HepG2 (cell line): Measurements from ENCODE around the gene METAP1. TPM values are rescaled to one million over a fixed set of nuclear protein-coding genes. Genes with fewer than 3 reads are reported as not detected.

Source experiments
- ATAC-seq: fragments of 200-7000 bp; cut with Tn5 transposase; 3 replicates; pipeline ENCODE4 v1.9.1; 2020; ENCODE audit warnings: mild to moderate bottlenecking, moderate library complexity
- BruUV-seq: library from RNA; stranded (reverse); fragments of 400-500 nt; replicated peaks from 2 replicates; lab custom pipeline; 2021; lab: Mats Ljungman, UMichigan
- CTCF ChIA-PET: fragments of 300-600 bp; formaldehyde crosslinking; extraction: SDS; loops from one replicate; lab custom pipeline; 2021; ENCODE audit warnings: low total read pairs, inconsistent platforms, low intra/inter-chr PET ratio; lab: Yijun Ruan, JAX
- POLR2A ChIA-PET: fragments of 350-600 bp; sonication (Branson Sonifier 250); formaldehyde crosslinking; loops from one replicate; lab custom pipeline; 2020; ENCODE audit warnings: antibody characterized with exemption, inconsistent platforms; lab: Yijun Ruan, JAX
- DNase-seq: peaks from one replicate; pipeline ENCODE4 v3.0.0-alpha.2; 2015; ENCODE audit warnings: low spot score
- FAIRE-seq: peaks from 3 replicates; lab custom pipeline; 2011; peaks lifted over from hg19 to GRCh38; lab: Jason Lieb, UNC
- H2AFZ ChIP-seq: one replicate; pipeline ENCODE4 v1.6.1; 2011; ENCODE audit warnings: low read length, inconsistent platforms
- H3K27ac ChIP-seq: fragments of 300-600 bp; 3 replicates; pipeline ENCODE4 v1.8.0; 2011; ENCODE audit warnings: mixed run types, mild to moderate bottlenecking, mixed read lengths, low read length, inconsistent platforms; ENCODE audit not compliant: insufficient read depth; ENCODE audit errors: extremely low read length
- H3K27me3 ChIP-seq, 2 experiments: fragments of 200-600 bp in 1 of 2; 2 replicates in 1 of 2; 3 replicates in 1 of 2; pipeline versions ENCODE4 v1.6.0 to v1.8.0; 2011; ENCODE audit warnings: low read length in 2 of 2, mild to moderate bottlenecking in 2 of 2, moderate library complexity in 2 of 2, inconsistent platforms in 1 of 2; ENCODE audit not compliant: insufficient read depth in 2 of 2, control insufficient read depth in 1 of 2
- H3K36me3 ChIP-seq, 2 experiments: fragments of 200-600 bp in 1 of 2; replicated peaks in 1 of 2; 2 replicates in 1 of 2; 3 replicates in 1 of 2; pipeline versions ENCODE4 v1.5.1 to v1.8.0; 2011; ENCODE audit warnings: low read length in 2 of 2, inconsistent platforms in 1 of 2; ENCODE audit not compliant: insufficient read depth in 2 of 2, control insufficient read depth in 1 of 2
- H3K4me1 ChIP-seq: 2 replicates; pipeline ENCODE4 v1.5.1; 2012; ENCODE audit warnings: low read length, inconsistent platforms; ENCODE audit not compliant: insufficient read depth
- H3K4me2 ChIP-seq: 2 replicates; pipeline ENCODE4 v1.6.0; 2011; ENCODE audit warnings: low read depth, low read length, inconsistent platforms
- H3K4me3 ChIP-seq, 3 experiments: fragments of 200-600 bp in 1 of 3; sonication (generic), shearing (Covaris generic) in 1 of 3; replicated peaks in 1 of 3; 2 replicates each; pipeline ENCODE4 v1.5.1; 2011 to 2016; ENCODE audit warnings: low read length in 3 of 3, inconsistent platforms in 2 of 3, low read depth in 2 of 3, mild to moderate bottlenecking in 2 of 3, control low read depth in 1 of 3, mixed read lengths in 1 of 3; ENCODE audit not compliant: insufficient read depth in 1 of 3
- H3K79me2 ChIP-seq: one replicate; pipeline ENCODE4 v1.6.1; 2011; ENCODE audit warnings: low read length, inconsistent platforms; ENCODE audit not compliant: insufficient read depth
- H3K9ac ChIP-seq: 2 replicates; pipeline ENCODE4 v1.6.0; 2011; ENCODE audit warnings: mild to moderate bottlenecking, low read depth, low read length, inconsistent platforms; ENCODE audit not compliant: insufficient read depth
- H3K9me3 ChIP-seq: 2 replicates; pipeline ENCODE4 v1.5.1; 2012; ENCODE audit warnings: mild to moderate bottlenecking, low read length
- H4K20me1 ChIP-seq: 2 replicates; pipeline ENCODE4 v1.6.0; 2011; ENCODE audit warnings: inconsistent platforms, mild to moderate bottlenecking, low read length, moderate library complexity; ENCODE audit not compliant: insufficient read depth
- EZH2 ChIP-seq: conservative IDR thresholded peaks from 2 replicates; pipeline ENCODE4 v1.6.1; 2012; ENCODE audit warnings: mild to moderate bottlenecking, low read depth, low read length, moderate library complexity
- HIVEP1 ChIP-seq: sonication (generic); formaldehyde crosslinking; IDR thresholded peaks from 2 replicates; pipeline ENCODE4 v1.4.0; 2020; ENCODE audit warnings: mild to moderate bottlenecking, missing genetic modification reagents
- KLF11 ChIP-seq: IDR thresholded peaks from 2 replicates; pipeline ENCODE4 v1.6.1; 2016; ENCODE audit warnings: missing compliant biosample characterization
- KLF9 ChIP-seq: IDR thresholded peaks from 2 replicates; pipeline ENCODE4 v1.6.1; 2016; ENCODE audit warnings: low read depth
- MAFF ChIP-seq: IDR thresholded peaks from 2 replicates; pipeline ENCODE4 v1.6.1; 2011; ENCODE audit warnings: low read depth, low read length, improper control_type of control experiment
- MTA1 ChIP-seq: sonication (generic); formaldehyde crosslinking; IDR thresholded peaks from 2 replicates; pipeline ENCODE4 v1.4.0; 2020; ENCODE audit warnings: missing genetic modification reagents, mild to moderate bottlenecking, borderline replicate concordance
- ONECUT2 ChIP-seq: sonication (generic); formaldehyde crosslinking; IDR thresholded peaks from 2 replicates; pipeline ENCODE4 v1.4.0; 2020; ENCODE audit warnings: missing genetic modification reagents
- SMYD3 ChIP-seq: sonication (generic); formaldehyde crosslinking; IDR thresholded peaks from 2 replicates; pipeline ENCODE4 v1.8.1; 2023; ENCODE audit warnings: mild to moderate bottlenecking, missing genetic modification reagents
- ZFP62 ChIP-seq: sonication (generic); formaldehyde crosslinking; IDR thresholded peaks from 2 replicates; pipeline ENCODE4 v1.4.0; 2020; ENCODE audit warnings: missing genetic modification reagents
- ZNF230 ChIP-seq: sonication (generic); formaldehyde crosslinking; IDR thresholded peaks from 2 replicates; pipeline ENCODE4 v1.4.0; 2020; ENCODE audit warnings: mild to moderate bottlenecking, missing genetic modification reagents
- ZNF335 ChIP-seq: sonication (generic); formaldehyde crosslinking; IDR thresholded peaks from 2 replicates; pipeline ENCODE4 v1.4.0; 2020; ENCODE audit warnings: missing genetic modification reagents
- ZNF703 ChIP-seq: sonication (generic); formaldehyde crosslinking; IDR thresholded peaks from 2 replicates; pipeline ENCODE4 v1.5.1; 2020; ENCODE audit warnings: missing genetic modification reagents, mild to moderate bottlenecking, moderate library complexity, borderline replicate concordance
- ZNF724P ChIP-seq: sonication (generic); formaldehyde crosslinking; IDR thresholded peaks from 2 replicates; pipeline ENCODE4 v1.8.0; 2022; ENCODE audit warnings: missing genetic modification reagents, borderline replicate concordance
- WGBS: methylation state at CpG from one replicate; pipeline ENCODE4 v1.1.6; 2017; ENCODE audit warnings: low lambda C conversion rate; 5-methylcytosine and 5-hydroxymethylcytosine counted together
- in situ Hi-C: cut with HindIII; loops from 2 replicates; pipeline ENCODE4 v1.10.0; 2017; ENCODE audit warnings: low pct_unique_long_range_greater_than_20kb; ENCODE audit not compliant: extremely low pct_ligation_motif_present
- intact Hi-C: fragments of 100-400 bp; cut with micrococcal nuclease; formaldehyde crosslinking; loops from one replicate; pipeline ENCODE4 v1.10.0; 2022; ENCODE audit not compliant: unreplicated experiment
- polyA plus RNA-seq, 8 experiments: library from polyadenylated mRNA; depleted of rRNA in 3 of 8; stranded (reverse) in 7 of 8; unstranded in 1 of 8; fragments of >200 nt; fragmentation: Illumina TruSeq in 4 of 8; extraction: Trizol in 4 of 8; gene quantifications; 2 replicates each; pipeline versions ENCODE4 v1.2.1 to v1.2.3, GENCODE V29; 2011 to 2016; ENCODE audit warnings: low read depth in 4 of 8, missing spikeins in 1 of 8, mixed read lengths in 1 of 8; ENCODE audit not compliant: insufficient read depth in 1 of 8
- total RNA-seq, 5 experiments: library from RNA; depleted of rRNA; stranded (reverse); fragments of >200 nt; fragmentation: Illumina TruSeq; extraction: Trizol; gene quantifications; 2 replicates each; pipeline ENCODE4 v1.2.3, GENCODE V29; 2016; ENCODE audit warnings: low read depth in 1 of 5
- TF ChIP-seq, protein P1 (sequence below): IDR thresholded peaks from 2 replicates; pipeline ENCODE4 v1.6.1; 2016; ENCODE audit warnings: missing compliant biosample characterization, missing genetic modification reagents, borderline replicate concordance
- TF ChIP-seq, protein P2 (sequence below): sonication (generic); formaldehyde crosslinking; IDR thresholded peaks from 2 replicates; pipeline ENCODE4 v1.4.0; 2020; ENCODE audit warnings: mild to moderate bottlenecking, low read depth, missing genetic modification reagents
- TF ChIP-seq, protein P3 (sequence below): sonication (generic); formaldehyde crosslinking; IDR thresholded peaks from 2 replicates; pipeline ENCODE4 v1.8.1; 2023; ENCODE audit warnings: mild to moderate bottlenecking, inconsistent platforms, moderate library complexity, missing genetic modification reagents, borderline replicate concordance
- TF ChIP-seq, protein P4 (sequence below): sonication (generic); formaldehyde crosslinking; IDR thresholded peaks from 2 replicates; pipeline ENCODE4 v1.9.0; 2021; ENCODE audit warnings: missing genetic modification reagents, borderline replicate concordance

METAP1 gene
- total and polyA plus RNA-seq, 2 of the 13 experiments (the other 11 are each of a cell fraction or from before 2014, with no cell fraction given): 44.9 to 53.5 TPM

DNA sequence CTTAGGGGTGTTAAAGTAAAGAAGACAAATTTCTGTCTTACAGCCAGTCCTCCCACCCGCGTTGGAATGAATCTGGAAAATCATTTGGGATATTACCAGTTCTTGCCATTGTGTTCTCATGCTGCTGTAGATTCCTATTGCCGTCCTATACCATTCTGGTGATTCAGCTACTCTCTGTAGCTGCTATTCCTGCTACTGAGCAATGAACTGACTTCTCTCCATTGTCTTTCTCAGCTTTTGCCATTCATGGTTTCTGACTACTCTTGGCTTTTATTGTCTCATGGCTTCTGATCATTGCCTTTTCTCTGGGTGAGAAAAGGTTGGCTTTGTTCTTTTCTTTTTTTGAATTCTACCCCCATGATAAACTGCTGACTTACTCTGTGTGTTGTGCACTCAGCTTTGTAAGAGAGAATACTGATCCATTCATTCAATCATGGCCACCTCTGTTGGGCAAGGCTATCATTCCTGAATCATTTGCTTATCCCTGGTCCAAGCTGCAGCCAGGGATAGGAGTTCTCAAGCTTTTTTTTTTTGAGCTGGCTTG, 27.7 kb upstream of the METAP1 start:
- Histone ChIP-seq H3K4me3 (no peak overlapping the region), H3K9ac (no peak overlapping the region), H3K9me3 (no peaks in the 10 kb centered on the region), H3K4me1 (no peaks in the 10 kb centered on the region), H2AFZ (no peak overlapping the region), H4K20me1 (no peaks in the 10 kb centered on the region), H3K79me2 (no peaks in the 10 kb centered on the region), H3K4me2 (no peak overlapping the region), H3K27ac (no peak overlapping the region), H3K36me3 (no peaks in the 10 kb centered on the region), H3K27me3 (no peaks in the 10 kb centered on the region)
- POLR2A ChIA-PET: interaction anchor here (1.1 kb wide), 1 partner anchor 119 kb away, joined by 3 read pairs; no protein-coding TSS in a partner anchor
- in situ Hi-C loops: no loop called here
- WGBS: 83% methylated on average over 3 of the region's 3 CpGs
- intact Hi-C loops: no loop called here
- no TSS peak for BruUV-seq
- no peak for TF ChIP-seq ONECUT2 (CRISPR knock-in tag)
- TF ChIP-seq KLF9: no peak
- TF ChIP-seq ZNF335 (CRISPR knock-in tag): no peak
- TF ChIP-seq MTA1 (CRISPR knock-in tag): no peak
- TF ChIP-seq HIVEP1 (CRISPR knock-in tag): no peak
- TF ChIP-seq, protein P1, sequence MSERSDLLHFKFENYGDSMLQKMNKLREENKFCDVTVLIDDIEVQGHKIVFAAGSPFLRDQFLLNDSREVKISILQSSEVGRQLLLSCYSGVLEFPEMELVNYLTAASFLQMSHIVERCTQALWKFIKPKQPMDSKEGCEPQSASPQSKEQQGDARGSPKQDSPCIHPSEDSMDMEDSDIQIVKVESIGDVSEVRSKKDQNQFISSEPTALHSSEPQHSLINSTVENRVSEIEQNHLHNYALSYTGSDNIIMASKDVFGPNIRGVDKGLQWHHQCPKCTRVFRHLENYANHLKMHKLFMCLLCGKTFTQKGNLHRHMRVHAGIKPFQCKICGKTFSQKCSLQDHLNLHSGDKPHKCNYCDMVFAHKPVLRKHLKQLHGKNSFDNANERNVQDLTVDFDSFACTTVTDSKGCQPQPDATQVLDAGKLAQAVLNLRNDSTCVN (CRISPR knock-in tag): no peak
- no peak for TF ChIP-seq SMYD3
- TF ChIP-seq, protein P2, sequence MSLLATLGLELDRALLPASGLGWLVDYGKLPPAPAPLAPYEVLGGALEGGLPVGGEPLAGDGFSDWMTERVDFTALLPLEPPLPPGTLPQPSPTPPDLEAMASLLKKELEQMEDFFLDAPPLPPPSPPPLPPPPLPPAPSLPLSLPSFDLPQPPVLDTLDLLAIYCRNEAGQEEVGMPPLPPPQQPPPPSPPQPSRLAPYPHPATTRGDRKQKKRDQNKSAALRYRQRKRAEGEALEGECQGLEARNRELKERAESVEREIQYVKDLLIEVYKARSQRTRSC (CRISPR knock-in tag): no peak
- TF ChIP-seq EZH2: no peak
- TF ChIP-seq MAFF: no peak
- TF ChIP-seq ZNF230: no peak
- no peak for TF ChIP-seq ZNF703 (CRISPR knock-in tag)
- TF ChIP-seq KLF11: no peak
- TF ChIP-seq, protein P3, sequence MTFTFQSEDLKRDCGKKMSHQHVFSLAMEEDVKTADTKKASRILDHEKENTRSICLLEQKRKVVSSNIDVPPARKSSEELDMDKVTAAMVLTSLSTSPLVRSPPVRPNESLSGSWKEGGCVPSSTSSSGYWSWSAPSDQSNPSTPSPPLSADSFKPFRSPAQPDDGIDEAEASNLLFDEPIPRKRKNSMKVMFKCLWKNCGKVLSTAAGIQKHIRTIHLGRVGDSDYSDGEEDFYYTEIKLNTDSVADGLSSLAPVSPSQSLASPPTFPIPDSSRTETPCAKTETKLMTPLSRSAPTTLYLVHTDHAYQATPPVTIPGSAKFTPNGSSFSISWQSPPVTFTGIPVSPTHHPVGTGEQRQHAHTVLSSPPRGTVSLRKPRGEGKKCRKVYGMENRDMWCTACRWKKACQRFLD: no peak
- TF ChIP-seq ZNF724P: no peak
- TF ChIP-seq, protein P4, sequence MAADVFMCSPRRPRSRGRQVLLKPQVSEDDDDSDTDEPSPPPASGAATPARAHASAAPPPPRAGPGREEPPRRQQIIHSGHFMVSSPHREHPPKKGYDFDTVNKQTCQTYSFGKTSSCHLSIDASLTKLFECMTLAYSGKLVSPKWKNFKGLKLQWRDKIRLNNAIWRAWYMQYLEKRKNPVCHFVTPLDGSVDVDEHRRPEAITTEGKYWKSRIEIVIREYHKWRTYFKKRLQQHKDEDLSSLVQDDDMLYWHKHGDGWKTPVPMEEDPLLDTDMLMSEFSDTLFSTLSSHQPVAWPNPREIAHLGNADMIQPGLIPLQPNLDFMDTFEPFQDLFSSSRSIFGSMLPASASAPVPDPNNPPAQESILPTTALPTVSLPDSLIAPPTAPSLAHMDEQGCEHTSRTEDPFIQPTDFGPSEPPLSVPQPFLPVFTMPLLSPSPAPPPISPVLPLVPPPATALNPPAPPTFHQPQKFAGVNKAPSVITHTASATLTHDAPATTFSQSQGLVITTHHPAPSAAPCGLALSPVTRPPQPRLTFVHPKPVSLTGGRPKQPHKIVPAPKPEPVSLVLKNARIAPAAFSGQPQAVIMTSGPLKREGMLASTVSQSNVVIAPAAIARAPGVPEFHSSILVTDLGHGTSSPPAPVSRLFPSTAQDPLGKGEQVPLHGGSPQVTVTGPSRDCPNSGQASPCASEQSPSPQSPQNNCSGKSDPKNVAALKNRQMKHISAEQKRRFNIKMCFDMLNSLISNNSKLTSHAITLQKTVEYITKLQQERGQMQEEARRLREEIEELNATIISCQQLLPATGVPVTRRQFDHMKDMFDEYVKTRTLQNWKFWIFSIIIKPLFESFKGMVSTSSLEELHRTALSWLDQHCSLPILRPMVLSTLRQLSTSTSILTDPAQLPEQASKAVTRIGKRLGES (CRISPR knock-in tag): no peak
- TF ChIP-seq ZFP62 (CRISPR knock-in tag): no peak
- CTCF ChIA-PET: no interaction called here
- DNase-seq: no peak
- no peak for FAIRE-seq
- ATAC-seq: no peak
